OCI-LY1 (cell line): ENCODE data around the gene CNPPD1.

Experiments used
- EZH2 ChIP-seq: fragments of 200-600 bp; sonication (generic), shearing (Covaris generic); IDR thresholded peaks from 2 replicates; pipeline ENCODE4 v1.8.0; 2017; ENCODE audit warnings: borderline replicate concordance, mixed run types, mild to moderate bottlenecking, antibody characterized with exemption, low read length, moderate library complexity, mixed read lengths
- TF ChIP-seq, protein P1 (sequence below): fragments of 200-600 bp; sonication (generic), shearing (Covaris generic); IDR thresholded peaks from 2 replicates; pipeline ENCODE4 v1.5.1; 2017; ENCODE audit warnings: mild to moderate bottlenecking, antibody characterized with exemption, low read length, moderate library complexity, mixed read lengths

DNA sequence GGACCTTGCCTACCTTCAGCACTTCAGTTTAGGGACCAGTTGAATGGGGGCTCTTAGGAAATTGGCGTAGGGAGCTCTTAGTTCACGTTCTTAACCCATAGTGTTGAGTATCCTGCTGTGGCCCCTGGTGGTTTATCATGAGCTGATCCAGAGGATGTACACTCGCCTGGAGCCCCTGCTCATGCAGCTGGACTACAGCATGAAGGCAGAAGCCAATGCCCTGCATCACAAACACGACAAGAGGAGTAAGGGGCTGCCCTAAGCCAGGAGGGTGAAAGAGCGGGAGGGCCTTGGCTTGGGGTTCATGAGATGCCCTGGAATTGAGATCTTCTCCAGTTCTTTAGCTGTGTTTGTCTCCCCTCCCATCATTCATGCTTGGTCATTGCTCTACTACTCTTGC, 4.2 kb upstream of the CNPPD1 start:
- TF ChIP-seq, protein P1, sequence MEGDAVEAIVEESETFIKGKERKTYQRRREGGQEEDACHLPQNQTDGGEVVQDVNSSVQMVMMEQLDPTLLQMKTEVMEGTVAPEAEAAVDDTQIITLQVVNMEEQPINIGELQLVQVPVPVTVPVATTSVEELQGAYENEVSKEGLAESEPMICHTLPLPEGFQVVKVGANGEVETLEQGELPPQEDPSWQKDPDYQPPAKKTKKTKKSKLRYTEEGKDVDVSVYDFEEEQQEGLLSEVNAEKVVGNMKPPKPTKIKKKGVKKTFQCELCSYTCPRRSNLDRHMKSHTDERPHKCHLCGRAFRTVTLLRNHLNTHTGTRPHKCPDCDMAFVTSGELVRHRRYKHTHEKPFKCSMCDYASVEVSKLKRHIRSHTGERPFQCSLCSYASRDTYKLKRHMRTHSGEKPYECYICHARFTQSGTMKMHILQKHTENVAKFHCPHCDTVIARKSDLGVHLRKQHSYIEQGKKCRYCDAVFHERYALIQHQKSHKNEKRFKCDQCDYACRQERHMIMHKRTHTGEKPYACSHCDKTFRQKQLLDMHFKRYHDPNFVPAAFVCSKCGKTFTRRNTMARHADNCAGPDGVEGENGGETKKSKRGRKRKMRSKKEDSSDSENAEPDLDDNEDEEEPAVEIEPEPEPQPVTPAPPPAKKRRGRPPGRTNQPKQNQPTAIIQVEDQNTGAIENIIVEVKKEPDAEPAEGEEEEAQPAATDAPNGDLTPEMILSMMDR = no peak
- TF ChIP-seq EZH2 = no peak
